Hepatocyte (in vitro differentiated cells): Measurements from ENCODE around the gene COA4.

Source experiments
- CTCF ChIP-seq: fragments of 200-600 bp; sonication (generic); IDR thresholded peaks from 2 replicates; pipeline ENCODE4 v1.5.1; 2016; ENCODE audit warnings: antibody characterized with exemption, mild to moderate bottlenecking; ENCODE audit not compliant: poor library complexity
- EZH2 ChIP-seq: fragments of 200-600 bp; sonication (generic); IDR thresholded peaks from 2 replicates; pipeline ENCODE4 v1.6.1; 2016; ENCODE audit warnings: antibody characterized with exemption, mild to moderate bottlenecking, borderline replicate concordance
- EZH2phosphoT487 ChIP-seq: fragments of 200-600 bp; sonication (generic); IDR thresholded peaks from one replicate; pipeline ENCODE4 v1.6.1; 2018; ENCODE audit warnings: antibody characterized with exemption, mild to moderate bottlenecking, low read depth, moderate library complexity; ENCODE audit not compliant: unreplicated experiment, severe bottlenecking

GRCh38 chr11:73860202-73860601, 16.4 kb downstream of the COA4 start:
- no peak for TF ChIP-seq CTCF
- no peak for TF ChIP-seq EZH2
- TF ChIP-seq EZH2phosphoT487: no peak
